ENCODE data around the gene CLIC1.
"Not testable (repeated sequence)": the region's sequence is repeated elsewhere in the genome, so short reads cannot be mapped to it uniquely, and the experiment has no call there.

Gene CLIC1

GRCh38 chr6:31721351-31722020 is 14.8 kb downstream of the CLIC1 start, which contains the start of gene LY6G6C:
TSS of gene LY6G6C (minus strand) at chr6:31721746. CDS start at chr6:31721679, 67 bp downstream.
- no peak for DNase-seq

- DNase-seq, result no peak
Observed at GRCh38 chr6:31720196-31720770, 16.0 kb downstream of the CLIC1 start.

DNA sequence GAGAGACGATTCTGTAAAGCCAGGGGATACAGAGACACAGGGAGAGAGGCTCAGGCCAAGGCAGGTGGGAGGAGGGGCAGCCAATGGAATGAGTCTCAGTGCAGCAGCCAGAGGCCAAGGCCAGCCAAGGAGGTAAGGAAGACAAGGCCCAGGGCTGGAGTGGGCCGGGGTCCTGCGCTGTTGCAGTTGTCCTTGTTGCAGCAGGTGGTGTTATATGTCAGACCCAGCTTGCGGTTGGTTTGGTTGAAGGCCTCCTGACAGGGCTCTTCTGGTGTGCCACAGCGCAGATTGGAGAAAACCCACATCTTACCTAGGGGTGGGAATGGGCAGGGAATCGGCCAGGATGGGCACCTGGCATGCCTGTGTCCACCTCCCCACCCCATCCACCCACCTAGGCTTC is 17.3 kb downstream of the CLIC1 start:
- DNase-seq, result no peak

- no peak for DNase-seq
Observed at GRCh38 chr6:31718265-31718664, 18.1 kb downstream of the CLIC1 start.

GRCh38 chr6:31717499-31718222 is 18.7 kb downstream of the CLIC1 start:
- no peak for DNase-seq

DNA sequence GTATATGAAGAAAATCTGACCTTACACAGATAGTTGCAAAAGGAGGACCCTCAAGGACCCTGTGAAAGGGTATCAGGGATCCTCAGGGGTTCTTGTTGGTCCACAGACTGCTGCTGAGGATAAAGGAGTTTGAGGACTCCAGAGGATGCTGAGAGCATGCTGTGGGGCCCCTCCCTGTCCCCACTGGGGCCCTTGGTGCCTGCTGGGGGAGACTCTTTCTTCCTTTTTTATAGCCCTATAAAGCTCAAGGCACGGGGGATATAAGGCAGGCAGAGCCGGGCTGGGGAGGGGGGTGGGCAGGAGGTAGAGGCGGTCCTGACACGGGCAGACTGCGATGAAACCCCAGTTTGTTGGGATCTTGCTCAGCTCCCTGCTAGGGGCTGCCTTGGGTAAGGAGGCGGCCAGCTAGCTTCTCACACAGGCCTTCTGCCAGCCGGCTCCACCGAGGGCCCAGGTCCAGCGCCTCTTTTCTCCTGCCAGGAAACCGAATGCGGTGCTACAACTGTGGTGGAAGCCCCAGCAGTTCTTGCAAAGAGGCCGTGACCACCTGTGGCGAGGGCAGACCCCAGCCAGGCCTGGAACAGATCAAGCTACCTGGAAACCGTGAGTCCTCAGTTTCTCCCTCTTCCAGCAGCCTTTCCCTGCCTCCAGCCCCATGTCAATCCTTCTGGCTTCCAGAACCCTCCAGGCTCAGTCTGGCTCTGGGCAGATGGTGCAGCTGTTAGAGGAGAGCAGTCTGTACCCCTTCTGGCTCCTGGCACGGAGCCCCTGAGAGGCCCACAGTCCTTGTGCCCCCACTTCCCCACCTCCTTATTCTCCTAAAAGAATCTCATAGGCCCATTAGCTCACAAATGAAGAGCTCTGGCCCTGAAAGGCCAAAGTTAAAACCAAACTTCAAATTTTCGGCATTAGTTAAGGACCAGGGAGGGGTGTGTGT is 21.0 kb downstream of the CLIC1 start, which contains the start of gene LY6G6D:
LY6G6D (plus strand) TSS at position 327 of the 937 bp plus-strand sequence; CDS start at position 335, 8 bp downstream.
- no peak for DNase-seq

GRCh38 chr6:31713991-31714684 is 22.2 kb downstream of the CLIC1 start:
- no peak for DNase-seq

DNA sequence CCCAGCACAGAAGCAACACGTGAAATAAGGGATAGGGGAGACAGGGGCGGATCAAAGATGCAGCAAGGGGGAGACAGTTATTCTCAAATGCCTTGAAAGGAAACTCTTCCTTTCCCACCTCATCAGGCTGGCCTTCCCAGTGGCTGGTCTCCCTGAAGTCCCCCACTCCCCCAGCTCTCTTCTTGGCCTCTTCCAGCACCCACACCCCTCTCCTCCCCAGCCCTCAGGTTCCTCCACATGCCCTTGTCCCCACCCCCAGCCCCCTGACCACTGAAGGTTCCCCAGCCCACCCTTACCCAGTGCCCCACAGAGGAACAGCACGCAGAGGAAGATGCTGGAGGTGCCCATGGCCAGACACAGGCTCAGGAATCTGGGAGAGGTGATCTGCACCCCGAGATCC is 22.9 kb downstream of the CLIC1 start:
- no peak for DNase-seq

GRCh38 chr6:31712296-31712695 is 24.0 kb downstream of the CLIC1 start:
- peak in 1 of 2 experiments; percentile 21 for DNase-seq

DNA sequence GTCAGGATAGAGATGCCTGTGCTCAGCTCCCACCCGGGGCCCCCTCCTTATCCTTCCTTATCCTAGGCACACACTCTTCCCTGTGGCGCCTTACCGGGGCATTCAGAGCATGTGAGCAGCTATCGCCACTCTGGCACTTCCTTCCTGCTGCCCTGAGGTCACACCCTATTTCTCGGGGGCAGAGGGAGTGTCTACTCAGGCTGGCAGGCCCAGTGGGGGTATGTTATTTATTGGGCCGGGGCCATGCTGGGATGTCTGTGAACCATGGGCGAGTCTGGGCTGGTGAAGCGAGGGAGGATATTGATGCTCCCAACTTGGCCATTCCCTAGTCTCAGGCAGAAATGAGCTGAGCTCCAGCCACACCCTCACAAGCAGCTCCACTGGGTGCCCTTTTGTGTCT is 25.1 kb downstream of the CLIC1 start:
- no peak for DNase-seq

DNA sequence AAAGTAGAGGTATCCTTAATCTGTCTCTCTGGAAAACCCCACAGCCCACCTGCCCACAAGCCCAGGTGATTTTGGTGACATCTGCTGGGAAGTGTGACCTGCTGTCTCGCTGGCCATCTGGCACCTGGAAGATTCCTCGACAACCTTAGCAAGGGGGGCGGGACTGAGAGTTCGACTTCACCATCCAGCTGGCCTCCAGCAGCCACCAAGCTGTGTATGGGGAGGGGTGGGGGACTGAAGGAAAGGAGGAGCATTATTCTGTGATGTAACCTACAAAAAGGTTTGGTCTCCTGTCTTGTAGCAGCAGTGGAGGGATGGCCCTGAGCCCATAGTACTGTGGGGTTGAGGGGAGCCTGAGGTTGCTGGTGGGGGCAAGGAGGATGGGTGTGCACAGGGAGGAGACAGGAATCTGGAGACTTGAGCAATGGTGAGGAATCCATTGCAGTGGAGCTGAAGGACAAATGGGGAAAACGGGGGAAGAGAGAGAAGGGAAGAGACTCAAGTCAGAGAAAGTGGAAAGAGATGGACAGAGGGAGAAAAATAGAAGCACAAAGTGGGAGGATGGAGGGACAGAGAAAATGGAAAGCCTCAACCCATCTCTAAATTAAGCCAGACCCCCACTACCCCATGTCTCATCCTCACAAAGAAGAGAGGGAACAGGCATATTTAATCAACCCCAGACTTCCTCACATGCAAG is 25.7 kb downstream of the CLIC1 start:
- no peak for DNase-seq

GRCh38 chr6:31709157-31709556 is 27.2 kb downstream of the CLIC1 start:
- not testable (repeated sequence) for DNase-seq

GRCh38 chr6:31708224-31708623 is 28.1 kb downstream of the CLIC1 start:
- no peak for DNase-seq

- DNase-seq, result no peak
Observed at GRCh38 chr6:31707701-31708100, 28.6 kb downstream of the CLIC1 start.

DNA sequence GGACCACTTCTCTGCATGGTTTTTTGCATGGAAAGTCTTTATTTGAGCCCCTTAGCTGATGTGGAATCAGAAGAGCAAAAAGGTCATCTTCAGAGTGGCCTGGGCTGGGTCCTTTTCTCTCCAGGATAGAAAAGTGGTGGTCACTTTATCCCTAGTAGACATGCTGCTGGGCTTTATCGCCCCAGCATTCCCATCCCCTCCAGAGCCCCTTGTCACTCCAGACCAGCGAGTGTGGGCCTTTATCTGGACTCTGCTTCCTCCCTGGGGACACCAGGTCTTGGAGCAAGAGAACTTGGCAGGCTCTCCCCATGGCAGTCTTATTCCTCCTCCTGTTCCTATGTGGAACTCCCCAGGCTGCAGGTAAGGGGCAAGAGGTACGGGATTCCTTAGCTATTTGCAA is 29.7 kb downstream of the CLIC1 start, which contains the start of gene LY6G6F:
LY6G6F (plus strand) TSS at position 268 of the 400 bp plus-strand sequence; CDS start at position 309, 41 bp downstream.
- DNase-seq, result no peak

DNA sequence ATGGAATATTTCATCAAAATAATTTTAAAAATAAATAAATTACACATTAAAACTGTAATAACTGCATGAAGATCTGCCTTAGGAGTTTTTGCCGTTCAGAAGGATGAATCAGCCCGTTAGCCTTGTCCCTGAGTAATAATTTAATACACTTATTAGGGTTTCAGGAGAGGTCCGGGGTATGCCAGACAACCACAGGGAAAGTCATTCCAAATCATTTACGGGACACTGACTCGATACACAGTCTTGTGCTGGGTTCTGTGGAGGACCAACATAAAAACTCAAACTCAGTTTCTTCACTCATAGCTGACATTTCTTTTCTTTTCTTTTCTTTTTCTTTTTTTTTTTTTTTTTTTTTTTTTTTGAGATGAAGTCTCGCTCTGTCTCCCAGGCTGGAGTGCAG is 30.4 kb downstream of the CLIC1 start:
- DNase-seq, result no peak

GRCh38 chr6:31702819-31703716 is 33.3 kb downstream of the CLIC1 start, which contains the start of gene ABHD16A:
TSS of gene ABHD16A (minus strand) at chr6:31703324. CDS start at chr6:31703281, 43 bp downstream.
- peak; percentile 92 to 97 for DNase-seq

DNA sequence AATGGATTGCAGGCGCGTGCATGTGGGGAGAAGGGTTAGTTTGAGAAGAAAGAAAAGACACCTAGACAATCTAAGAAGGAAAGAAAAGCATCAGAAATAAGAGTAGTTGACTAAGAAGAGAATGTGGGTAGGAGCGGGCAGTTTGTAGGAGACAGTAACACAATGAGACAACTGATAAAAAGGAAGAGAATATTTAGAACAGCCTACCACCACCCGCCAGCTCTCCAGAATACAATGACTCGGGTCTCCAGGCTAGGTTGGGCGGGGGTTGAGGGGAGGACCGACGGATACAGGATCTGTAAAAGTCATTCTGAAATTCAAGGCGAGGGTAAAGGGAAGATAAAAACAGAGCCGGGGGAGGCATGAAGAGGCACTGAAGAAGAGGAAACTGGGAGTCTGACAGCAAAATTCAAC is 33.9 kb downstream of the CLIC1 start:
- no peak for DNase-seq

- no peak for DNase-seq
Observed at GRCh38 chr6:31701666-31702404, 34.5 kb downstream of the CLIC1 start.

Data from SW 1271 (cell line).